Mesendoderm (in vitro differentiated cells): ENCODE data around the gene CDK13.

ENCODE experiments used
- DNase-seq: peaks from one replicate; pipeline ENCODE4 v3.0.0; 2013
- H2AK5ac ChIP-seq: 2 replicates; pipeline ENCODE4 v1.6.1; 2013; ENCODE audit warnings: low read length, inconsistent platforms
- H2BK120ac ChIP-seq: 2 replicates; pipeline ENCODE4 v1.6.1; 2013; ENCODE audit warnings: low read depth, mild to moderate bottlenecking, low read length, moderate library complexity, mixed read lengths
- H2BK15ac ChIP-seq: replicated peaks from 2 replicates; pipeline ENCODE4 v1.6.1; 2013; ENCODE audit warnings: low read depth, mild to moderate bottlenecking, moderate library complexity
- H2BK5ac ChIP-seq: 2 replicates; pipeline ENCODE4 v1.6.1; 2013; ENCODE audit warnings: low read length, inconsistent platforms
- H3K18ac ChIP-seq: 2 replicates; pipeline ENCODE4 v1.6.1; 2013; ENCODE audit warnings: mild to moderate bottlenecking, low read length, mixed read lengths
- H3K23ac ChIP-seq: one replicate; pipeline ENCODE4 v1.6.1; 2013; ENCODE audit warnings: low read length
- H3K27ac ChIP-seq: 2 replicates; pipeline ENCODE4 v1.5.1; 2013; ENCODE audit warnings: low read depth, mild to moderate bottlenecking, inconsistent platforms, low read length, moderate library complexity
- H3K27me3 ChIP-seq: 2 replicates; pipeline ENCODE4 v1.6.1; 2013; ENCODE audit warnings: low read length, control low read depth, mild to moderate bottlenecking, inconsistent platforms; ENCODE audit not compliant: insufficient read depth, poor library complexity
- H3K36me3 ChIP-seq: 2 replicates; pipeline ENCODE4 v1.6.1; 2013; ENCODE audit warnings: low read length, inconsistent platforms; ENCODE audit not compliant: control insufficient read depth, insufficient read depth
- H3K4ac ChIP-seq: one replicate; pipeline ENCODE4 v1.6.1; 2013; ENCODE audit warnings: low read depth, mild to moderate bottlenecking, low read length, moderate library complexity
- H3K4me1 ChIP-seq: 2 replicates; pipeline ENCODE4 v1.6.1; 2013; ENCODE audit warnings: low read depth, low read length, inconsistent platforms; ENCODE audit not compliant: control insufficient read depth
- H3K4me2 ChIP-seq: 2 replicates; pipeline ENCODE4 v1.6.1; 2013; ENCODE audit warnings: low read length
- H3K4me3 ChIP-seq: 2 replicates; pipeline ENCODE4 v1.5.1; 2013; ENCODE audit warnings: mild to moderate bottlenecking, low read length
- H3K56ac ChIP-seq: one replicate; pipeline ENCODE4 v1.6.1; 2013; ENCODE audit warnings: low read length
- H3K79me1 ChIP-seq: 2 replicates; pipeline ENCODE4 v1.6.1; 2013; ENCODE audit warnings: low read length, inconsistent platforms
- H3K79me2 ChIP-seq: 2 replicates; pipeline ENCODE4 v1.6.1; 2013; ENCODE audit warnings: mild to moderate bottlenecking, low read length; ENCODE audit not compliant: control insufficient read depth, insufficient read depth
- H3K9ac ChIP-seq: 2 replicates; pipeline ENCODE4 v1.6.1; 2013; ENCODE audit warnings: low read length, inconsistent platforms
- H4K5ac ChIP-seq: one replicate; pipeline ENCODE4 v1.6.1; 2013; ENCODE audit warnings: low read length
- H4K8ac ChIP-seq: one replicate; pipeline ENCODE4 v1.6.1; 2013; ENCODE audit warnings: low read depth, mild to moderate bottlenecking, control low read depth, low read length, moderate library complexity
- WGBS: extraction: QIAGEN DNeasy Blood & Tissue Kit; methylation state at CpG from one replicate; pipeline ENCODE4 v1.1.7; 2013; ENCODE audit warnings: low lambda C conversion rate, missing lambda C conversion rate; ENCODE audit not compliant: insufficient coverage; ENCODE audit errors: extremely low coverage; 5-methylcytosine and 5-hydroxymethylcytosine counted together

CDK13 gene

DNA sequence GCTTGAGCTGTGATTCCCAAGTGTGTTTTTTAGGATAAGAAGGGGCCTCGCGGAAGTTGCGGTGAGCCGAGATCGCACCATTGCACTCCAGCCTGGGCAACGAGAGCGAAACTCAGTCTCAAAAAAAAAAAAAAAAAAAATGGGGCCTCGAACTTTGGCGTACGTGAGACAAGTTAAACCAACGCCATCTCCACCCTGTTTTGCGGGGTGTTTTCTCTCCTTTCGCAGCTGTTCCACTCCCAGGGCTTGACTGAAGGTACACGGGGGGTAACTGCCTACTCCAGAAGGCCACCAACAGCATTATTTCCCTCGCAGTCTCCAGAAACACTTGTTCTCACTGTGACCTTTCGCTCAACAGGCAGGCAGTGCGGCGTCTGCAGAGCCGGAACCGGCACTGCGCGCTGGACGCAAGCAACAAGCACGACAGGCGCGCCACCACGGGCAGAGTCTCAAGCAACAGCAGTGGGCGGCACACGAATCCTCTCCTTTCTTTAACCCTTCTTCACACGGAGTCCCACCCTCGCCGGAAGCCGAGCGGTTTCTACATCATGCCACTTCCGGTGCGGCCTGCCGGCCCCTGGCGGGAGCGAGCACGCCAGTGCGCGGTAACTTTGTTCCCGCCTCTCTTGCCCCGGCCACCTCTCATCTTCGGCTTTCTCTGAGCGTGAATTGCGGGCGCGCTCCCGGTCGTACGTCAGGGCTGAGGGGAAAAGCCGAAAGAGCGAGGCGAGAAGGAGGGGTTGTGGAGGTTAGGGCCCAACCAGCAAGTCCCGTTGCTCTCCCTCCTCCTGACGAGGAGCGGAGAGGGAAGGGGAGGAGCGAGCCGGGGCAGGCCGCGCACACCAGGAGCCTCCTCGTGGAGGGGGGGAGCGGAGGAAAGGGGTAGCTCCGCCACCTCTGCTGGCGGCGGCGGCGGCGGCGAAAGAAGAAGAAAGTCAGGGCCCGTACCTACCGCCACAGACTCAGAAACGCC lies 814 bp upstream of the CDK13 start:
- Histone ChIP-seq H2AK5ac (no peak overlapping the region), H3K23ac (no peak overlapping the region), H3K4me2 (peak overlapping the region; percentile 56), H4K5ac (no peak overlapping the region), H3K18ac (peak overlapping the region; percentile 15), H3K4me1 (peaks cover 2% of the 10 kb centered on the region), H2BK120ac (no peak overlapping the region), H3K27me3 (no peaks in the 10 kb centered on the region), H3K4me3 (peak overlapping the region; percentile 69), H3K56ac (peak overlapping the region; percentile 97), H2BK5ac (no peak overlapping the region), H2BK15ac (no peak overlapping the region), H3K4ac (peak overlapping the region; percentile 49), H3K27ac (peak overlapping the region; percentile 97), H3K36me3 (no peaks in the 10 kb centered on the region), H3K79me1 (no peaks in the 10 kb centered on the region), H4K8ac (no peak overlapping the region), H3K79me2 (peaks cover 29% of the 10 kb centered on the region), H3K9ac (peak overlapping the region; percentile 97)
- WGBS = no CpG with 5 or more reads among the region's 74 CpGs
- peak; percentile 100 for DNase-seq

DNA sequence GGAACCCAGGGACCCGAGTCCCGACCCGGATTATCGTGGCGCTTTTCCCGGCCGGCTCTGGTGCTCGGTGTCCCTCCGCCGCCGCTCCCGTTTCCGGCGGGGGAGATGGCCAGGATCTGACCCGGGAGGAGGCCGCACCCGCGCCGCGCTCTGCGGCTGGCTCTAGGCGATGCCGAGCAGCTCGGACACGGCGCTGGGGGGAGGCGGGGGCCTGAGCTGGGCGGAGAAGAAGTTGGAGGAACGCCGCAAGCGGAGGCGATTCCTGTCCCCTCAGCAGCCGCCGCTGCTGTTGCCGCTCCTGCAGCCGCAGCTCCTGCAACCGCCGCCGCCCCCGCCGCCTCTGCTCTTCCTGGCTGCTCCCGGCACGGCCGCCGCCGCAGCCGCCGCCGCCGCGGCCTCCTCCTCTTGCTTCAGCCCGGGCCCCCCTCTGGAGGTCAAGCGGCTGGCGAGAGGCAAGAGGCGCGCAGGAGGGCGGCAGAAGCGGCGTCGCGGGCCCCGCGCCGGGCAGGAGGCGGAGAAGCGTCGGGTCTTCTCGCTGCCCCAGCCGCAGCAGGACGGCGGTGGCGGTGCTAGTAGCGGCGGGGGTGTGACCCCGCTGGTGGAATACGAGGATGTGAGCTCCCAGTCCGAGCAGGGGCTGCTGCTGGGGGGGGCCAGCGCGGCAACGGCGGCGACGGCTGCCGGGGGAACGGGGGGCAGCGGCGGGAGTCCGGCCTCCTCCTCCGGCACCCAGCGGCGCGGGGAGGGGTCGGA lies 593 bp downstream of the CDK13 start:
- H3K4me3 ChIP-seq = peak overlapping the region; percentile 87
- DNase-seq = peak; percentile 53
- no peak overlapping the region for H4K5ac ChIP-seq
- H3K27me3 ChIP-seq = no peaks in the 10 kb centered on the region
- no peaks in the 10 kb centered on the region for H3K36me3 ChIP-seq
- H2BK5ac ChIP-seq = peak overlapping the region; percentile 78
- H3K9ac ChIP-seq = peak overlapping the region; percentile 97
- H2BK120ac ChIP-seq = no peak overlapping the region
- WGBS = no CpG with 5 or more reads among the region's 93 CpGs
- H2AK5ac ChIP-seq = no peak overlapping the region
- H3K4me2 ChIP-seq = peak overlapping the region; percentile 57
- peak overlapping the region; percentile 48 for H3K23ac ChIP-seq
- H3K4me1 ChIP-seq = peaks cover 2% of the 10 kb centered on the region
- H3K79me1 ChIP-seq = no peaks in the 10 kb centered on the region
- H3K4ac ChIP-seq = peak overlapping the region; percentile 25
- peaks cover 41% of the 10 kb centered on the region for H3K79me2 ChIP-seq
- no peak overlapping the region for H2BK15ac ChIP-seq
- H3K56ac ChIP-seq = peak overlapping the region; percentile 95
- peak overlapping the region; percentile 97 for H3K27ac ChIP-seq
- peak overlapping the region; percentile 69 for H3K18ac ChIP-seq
- H4K8ac ChIP-seq = no peak overlapping the region

DNA sequence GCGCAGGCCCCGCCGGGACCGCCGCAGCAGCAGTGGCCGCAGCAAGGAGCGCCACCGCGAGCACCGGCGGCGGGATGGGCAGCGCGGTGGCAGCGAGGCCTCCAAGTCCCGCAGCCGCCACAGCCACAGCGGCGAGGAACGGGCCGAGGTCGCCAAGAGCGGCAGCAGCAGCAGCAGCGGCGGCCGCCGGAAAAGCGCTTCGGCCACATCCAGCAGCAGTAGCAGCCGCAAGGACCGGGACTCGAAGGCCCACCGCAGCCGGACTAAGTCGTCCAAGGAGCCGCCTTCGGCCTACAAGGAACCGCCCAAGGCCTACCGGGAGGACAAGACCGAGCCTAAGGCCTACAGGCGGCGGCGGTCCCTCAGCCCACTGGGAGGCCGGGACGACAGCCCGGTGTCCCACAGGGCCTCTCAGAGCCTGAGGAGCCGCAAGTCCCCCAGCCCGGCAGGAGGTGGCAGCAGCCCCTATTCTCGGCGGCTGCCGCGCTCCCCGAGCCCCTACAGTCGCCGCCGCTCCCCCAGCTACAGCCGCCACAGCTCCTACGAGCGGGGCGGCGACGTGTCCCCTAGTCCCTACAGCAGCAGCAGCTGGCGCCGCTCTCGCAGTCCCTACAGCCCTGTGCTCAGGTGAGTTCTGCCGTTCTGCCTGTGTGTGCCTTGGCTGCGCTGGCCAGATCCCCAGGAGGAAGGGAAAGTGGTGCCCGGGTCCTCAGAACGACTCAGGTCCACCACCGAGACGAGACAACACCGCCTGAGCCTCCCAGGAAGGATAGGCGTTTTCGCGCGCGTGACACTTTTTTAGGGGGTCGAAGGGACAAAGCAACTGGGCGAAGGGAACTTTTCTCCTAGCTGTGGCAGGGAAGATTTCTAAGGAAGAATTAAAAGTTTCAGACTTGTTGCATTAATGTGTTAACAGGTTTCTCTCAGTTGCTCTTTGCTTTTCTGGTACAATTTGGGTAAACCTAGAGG lies 1.5 kb downstream of the CDK13 start:
- Histone ChIP-seq H4K5ac (no peak overlapping the region), H2AK5ac (no peak overlapping the region), H3K4me1 (peaks cover 2% of the 10 kb centered on the region), H2BK5ac (no peak overlapping the region), H3K27ac (peak overlapping the region; percentile 97), H3K4ac (peak overlapping the region; percentile 25), H3K18ac (peak overlapping the region; percentile 69), H3K56ac (peak overlapping the region; percentile 95), H3K9ac (peak overlapping the region; percentile 97), H3K79me1 (no peaks in the 10 kb centered on the region), H3K4me2 (peak overlapping the region; percentile 42), H3K23ac (peak overlapping the region; percentile 100), H3K4me3 (peak overlapping the region; percentile 87), H2BK15ac (no peak overlapping the region), H3K79me2 (peaks cover 45% of the 10 kb centered on the region), H3K36me3 (no peaks in the 10 kb centered on the region), H4K8ac (no peak overlapping the region), H2BK120ac (no peak overlapping the region), H3K27me3 (no peaks in the 10 kb centered on the region)
- peak; percentile 88 for DNase-seq
- WGBS = no CpG with 5 or more reads among the region's 79 CpGs

DNA sequence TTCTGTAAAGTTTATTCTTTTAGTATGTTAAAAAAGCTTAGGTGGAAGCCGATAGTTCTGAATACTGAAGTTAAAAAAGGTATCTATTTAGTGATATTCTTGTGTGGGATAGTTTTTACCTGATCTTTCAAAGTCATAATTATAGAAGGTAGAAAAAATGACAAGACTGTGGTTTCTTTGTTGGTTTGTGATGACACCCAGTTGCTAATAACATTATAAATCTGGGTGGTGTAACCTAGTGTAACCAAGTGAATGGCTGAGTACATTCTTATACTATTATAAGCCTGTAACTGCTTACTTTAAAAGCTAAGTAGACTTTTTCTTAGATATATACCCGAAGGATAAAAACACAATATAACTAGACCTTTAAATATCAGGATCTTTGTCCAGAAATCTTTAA lies 2.3 kb downstream of the CDK13 start:
- Histone ChIP-seq H3K56ac (no peak overlapping the region), H3K79me1 (no peaks in the 10 kb centered on the region), H3K23ac (no peak overlapping the region), H2BK15ac (no peak overlapping the region), H3K18ac (no peak overlapping the region), H2BK5ac (no peak overlapping the region), H3K79me2 (peaks cover 54% of the 10 kb centered on the region), H2AK5ac (no peak overlapping the region), H3K27me3 (no peaks in the 10 kb centered on the region), H3K9ac (peak overlapping the region; percentile 97), H3K4me3 (peak overlapping the region; percentile 87), H3K4me2 (no peak overlapping the region), H4K8ac (no peak overlapping the region), H3K36me3 (no peaks in the 10 kb centered on the region), H3K4me1 (peaks cover 2% of the 10 kb centered on the region), H4K5ac (no peak overlapping the region), H3K4ac (no peak overlapping the region), H2BK120ac (no peak overlapping the region), H3K27ac (no peak overlapping the region)
- WGBS = no CpG with 5 or more reads among the region's 2 CpGs
- DNase-seq = no peak

DNA sequence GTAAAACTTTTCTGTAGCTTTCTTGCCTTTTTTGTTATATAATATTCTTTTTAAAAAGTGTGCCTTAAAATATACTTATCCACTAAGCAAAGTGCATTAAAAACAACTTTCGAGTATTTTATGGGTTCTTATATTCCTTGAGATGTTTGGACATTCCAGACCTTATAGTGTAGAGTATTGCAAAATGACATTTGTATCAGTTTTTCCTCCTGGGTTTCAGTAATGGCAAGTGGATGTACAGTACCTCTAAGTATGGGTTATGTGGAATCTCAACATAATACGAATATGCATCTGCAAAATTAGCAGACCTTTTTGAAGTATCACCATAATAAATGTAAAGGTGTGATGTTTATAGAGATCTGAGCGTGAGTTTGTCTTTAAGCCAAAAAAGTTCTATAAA lies 2.7 kb downstream of the CDK13 start:
- DNase-seq = no peak
- peaks cover 56% of the 10 kb centered on the region for H3K79me2 ChIP-seq
- no peaks in the 10 kb centered on the region for H3K79me1 ChIP-seq
- no peak overlapping the region for H2AK5ac ChIP-seq
- no peak overlapping the region for H2BK120ac ChIP-seq
- no CpG with 5 or more reads among the region's 3 CpGs for WGBS
- H3K36me3 ChIP-seq = no peaks in the 10 kb centered on the region
- H3K23ac ChIP-seq = no peak overlapping the region
- H3K9ac ChIP-seq = peak overlapping the region; percentile 53
- no peak overlapping the region for H4K8ac ChIP-seq
- no peak overlapping the region for H2BK15ac ChIP-seq
- H3K27me3 ChIP-seq = no peaks in the 10 kb centered on the region
- H2BK5ac ChIP-seq = no peak overlapping the region
- H3K4me2 ChIP-seq = peak overlapping the region; percentile 62
- H3K56ac ChIP-seq = no peak overlapping the region
- H3K4me3 ChIP-seq = peak overlapping the region; percentile 24
- H4K5ac ChIP-seq = no peak overlapping the region
- H3K4me1 ChIP-seq = peaks cover 2% of the 10 kb centered on the region
- H3K18ac ChIP-seq = no peak overlapping the region
- no peak overlapping the region for H3K27ac ChIP-seq
- no peak overlapping the region for H3K4ac ChIP-seq
